Thoracic aorta (tissue), 2 donors: ENCODE measurements around the gene MICU1. TPM values are rescaled to one million over a fixed set of nuclear protein-coding genes. Genes with fewer than 3 reads are reported as not detected.
"Not testable (repeated sequence)": the region's sequence is repeated elsewhere in the genome, so short reads cannot be mapped to it uniquely, and the experiment has no call there.

Experiments
- ATAC-seq: fragments of 150-250 bp; one replicate; pipeline ENCODE4 v1.8.0; 2017; ENCODE audit warnings: low read depth; ENCODE audit not compliant: insufficient number of reproducible peaks, low FRiP score
- DNase-seq: peaks from one replicate; pipeline ENCODE4 v3.0.0-alpha.2; 2020; ENCODE audit warnings: low spot score
- H3K27ac ChIP-seq, 2 donors: fragments of 200-600 bp; sonication (generic); 1 replicate in 1 of 2; 2 replicates in 1 of 2; pipeline ENCODE4 v1.5.1; 2016; ENCODE audit warnings: mild to moderate bottlenecking in 2 of 2, moderate library complexity in 2 of 2
- H3K27me3 ChIP-seq: fragments of 200-600 bp; sonication (generic); replicated peaks from 2 replicates; pipeline ENCODE4 v1.6.0; 2016; ENCODE audit warnings: mild to moderate bottlenecking; ENCODE audit not compliant: insufficient read depth
- H3K36me3 ChIP-seq: fragments of 200-600 bp; sonication (generic); one replicate; pipeline ENCODE4 v1.5.1; 2016
- H3K4me1 ChIP-seq, 2 donors: fragments of 200-600 bp; sonication (generic); 1 replicate in 1 of 2; 2 replicates in 1 of 2; pipeline versions ENCODE4 v1.5.1 to v1.6.0; 2016; ENCODE audit warnings: low read depth in 2 of 2, mild to moderate bottlenecking in 1 of 2; ENCODE audit not compliant: control insufficient read depth in 1 of 2
- H3K4me3 ChIP-seq: fragments of 200-600 bp; sonication (generic); 2 replicates; pipeline ENCODE4 v1.5.1; 2016; ENCODE audit warnings: mild to moderate bottlenecking
- H3K9me3 ChIP-seq: fragments of 200-600 bp; sonication (generic); 2 replicates; pipeline ENCODE4 v1.5.1; 2016
- CTCF ChIP-seq: fragments of 200-600 bp; sonication (generic); IDR thresholded peaks from one replicate; pipeline ENCODE4 v1.5.1; 2019; ENCODE audit warnings: antibody characterized with exemption
- total RNA-seq, 2 donors: library from RNA; depleted of rRNA; stranded (reverse); fragments of >200 nt; gene quantifications; one replicate each; pipeline versions ENCODE4 v1.1.0 to v1.2.3, GENCODE V29; 2016

MICU1 gene
- total RNA-seq, 2 donors from 2014 or later: 37.4 to 63.5 TPM

- peaks cover 11% of the 10 kb centered on the region for H3K36me3 ChIP-seq
- no peak for TF ChIP-seq CTCF
- peaks cover 10 to 39% of the 10 kb centered on the region in 2 donors for H3K4me1 ChIP-seq
- H3K9me3 ChIP-seq: no peaks in the 10 kb centered on the region
- ATAC-seq: no peak
- peak overlapping the region; percentile 95 to 98 for H3K27ac ChIP-seq
- peak overlapping the region; percentile 86 for H3K4me3 ChIP-seq
- DNase-seq: no peak
- H3K27me3 ChIP-seq: no peaks in the 10 kb centered on the region
Measured at GRCh38 chr10:72353028-72353964, 272.6 kb downstream of the MICU1 start.

GRCh38 chr10:72351479-72351878, 274.4 kb downstream of the MICU1 start:
- ATAC-seq: no peak
- H3K27me3 ChIP-seq: no peaks in the 10 kb centered on the region
- peaks cover 14% of the 10 kb centered on the region for H3K36me3 ChIP-seq
- peaks cover 10 to 39% of the 10 kb centered on the region in 2 donors for H3K4me1 ChIP-seq
- no peak for DNase-seq
- TF ChIP-seq CTCF: no peak
- no peak overlapping the region for H3K4me3 ChIP-seq
- H3K9me3 ChIP-seq: no peaks in the 10 kb centered on the region
- no peak overlapping the region for H3K27ac ChIP-seq

GRCh38 chr10:72349438-72349837, 276.4 kb downstream of the MICU1 start:
- Histone ChIP-seq H3K9me3 (no peaks in the 10 kb centered on the region), H3K27me3 (no peaks in the 10 kb centered on the region), H3K36me3 (peaks cover 14% of the 10 kb centered on the region), H3K4me3 (no peak overlapping the region), H3K4me1 (peaks cover 10 to 39% of the 10 kb centered on the region in 2 donors), H3K27ac (no peak overlapping the region)
- TF ChIP-seq CTCF: no peak
- ATAC-seq (no peak), DNase-seq (no peak)

GRCh38 chr10:72348282-72348681, 277.6 kb downstream of the MICU1 start:
- no peak for DNase-seq
- TF ChIP-seq CTCF: no peak
- peaks cover 7 to 35% of the 10 kb centered on the region in 2 donors for H3K4me1 ChIP-seq
- H3K9me3 ChIP-seq: no peaks in the 10 kb centered on the region
- no peaks in the 10 kb centered on the region for H3K27me3 ChIP-seq
- no peak overlapping the region for H3K27ac ChIP-seq
- ATAC-seq: no peak
- no peak overlapping the region for H3K4me3 ChIP-seq
- peaks cover 17% of the 10 kb centered on the region for H3K36me3 ChIP-seq

GRCh38 chr10:72346117-72346516, 279.8 kb downstream of the MICU1 start:
- Histone ChIP-seq H3K36me3 (peaks cover 37% of the 10 kb centered on the region), H3K4me1 (peaks cover 0 to 14% of the 10 kb centered on the region in 2 donors)
- not testable (repeated sequence) for ATAC-seq, H3K4me3 ChIP-seq, H3K27me3 ChIP-seq, DNase-seq, H3K9me3 ChIP-seq, H3K27ac ChIP-seq
